Caco-2 (cell line): ENCODE results near the gene ZPLD1. TPM values are rescaled to one million over a fixed set of nuclear protein-coding genes. Genes with fewer than 3 reads are reported as not detected.

Experiments
- Bru-seq: library from RNA; stranded (reverse); fragments of 400-500 nt; gene quantifications from one replicate; lab custom pipeline; 2021; lab: Mats Ljungman, UMichigan
- BruChase-seq, 2 experiments: library from RNA; stranded (reverse); fragments of 400-500 nt; gene quantifications; one replicate each; lab custom pipeline; 2021; lab: Mats Ljungman, UMichigan
- BruUV-seq: library from RNA; stranded (reverse); fragments of 400-500 nt; replicated peaks from 2 replicates; lab custom pipeline; 2021; lab: Mats Ljungman, UMichigan
- CTCF ChIA-PET: fragments of 300-600 bp; sonication (Branson Sonifier 250); formaldehyde crosslinking; loops from one replicate; lab custom pipeline; 2022; ENCODE audit warnings: antibody characterized with exemption; lab: Charles Lee
- POLR2A ChIA-PET: fragments of 300-600 bp; sonication (Branson Sonifier 250); formaldehyde crosslinking; loops from one replicate; lab custom pipeline; 2022; ENCODE audit warnings: antibody characterized with exemption; lab: Charles Lee
- DNase-seq, 2 experiments: peaks; one replicate each; pipeline versions ENCODE4 v3.0.0 to v3.0.0-alpha.2; 2020 to 2022
- H3K27me3 ChIP-seq: replicated peaks from 2 replicates; pipeline ENCODE4 v1.6.0; 2011; ENCODE audit warnings: low read length; ENCODE audit not compliant: control insufficient read depth, insufficient read depth
- H3K36me3 ChIP-seq: 2 replicates; pipeline ENCODE4 v1.5.1; 2011; ENCODE audit warnings: low read length; ENCODE audit not compliant: control insufficient read depth, insufficient read depth
- H3K4me1 ChIP-seq: fragments of 250-450 bp; sonication (Bioruptor Pico); 2 replicates; pipeline ENCODE4 v1.5.1; 2020; ENCODE audit warnings: mild to moderate bottlenecking
- H3K4me3 ChIP-seq: 2 replicates; pipeline ENCODE4 v1.5.1; 2011; ENCODE audit warnings: low read depth, mild to moderate bottlenecking, control low read depth, low read length
- H3K9me3 ChIP-seq: fragments of 250-450 bp; sonication (Bioruptor Pico); 2 replicates; pipeline ENCODE4 v1.5.1; 2020; ENCODE audit warnings: mild to moderate bottlenecking, moderate library complexity
- H3K27ac Mint-ChIP-seq: one replicate; pipeline ENCODE4 v1.8.0; 2022; ENCODE audit warnings: mixed read lengths; ENCODE audit not compliant: unreplicated experiment
- H3K27me3 Mint-ChIP-seq: one replicate; pipeline ENCODE4 v1.8.0; 2022; ENCODE audit warnings: mixed read lengths; ENCODE audit not compliant: insufficient read depth, unreplicated experiment
- H3K36me3 Mint-ChIP-seq: one replicate; pipeline ENCODE4 v1.8.0; 2022; ENCODE audit warnings: mild to moderate bottlenecking, mixed read lengths; ENCODE audit not compliant: insufficient read depth, unreplicated experiment
- H3K4me1 Mint-ChIP-seq: one replicate; pipeline ENCODE4 v1.8.0; 2022; ENCODE audit warnings: low read depth, mixed read lengths; ENCODE audit not compliant: unreplicated experiment
- H3K4me3 Mint-ChIP-seq: one replicate; pipeline ENCODE4 v1.8.0; 2022; ENCODE audit warnings: mild to moderate bottlenecking, moderate library complexity, mixed read lengths; ENCODE audit not compliant: unreplicated experiment
- H3K9me3 Mint-ChIP-seq: one replicate; pipeline ENCODE4 v1.8.0; 2022; ENCODE audit warnings: mixed read lengths; ENCODE audit not compliant: unreplicated experiment
- intact Hi-C: fragments of 100-400 bp; cut with micrococcal nuclease; formaldehyde crosslinking; loops from one replicate; pipeline ENCODE4 v1.10.0; 2022; ENCODE audit not compliant: unreplicated experiment
- long read RNA-seq: library from polyadenylated mRNA; stranded (forward); transcript quantifications from one replicate; pipeline ENCODE4 v2.0.0, GENCODE V29; 2022
- total RNA-seq: library from RNA; stranded (reverse); gene quantifications from 2 replicates; pipeline ENCODE4 v1.2.3, GENCODE V29; 2022
- TF ChIP-seq, protein P1 (sequence below), 2 experiments: fragments of 200-600 bp in 1 of 2; IDR thresholded peaks; 1 replicate in 1 of 2; 2 replicates in 1 of 2; pipeline versions ENCODE4 v1.5.1 to v1.8.0; 2011 to 2022; ENCODE audit warnings: antibody characterized with exemption in 1 of 2, control low read depth in 1 of 2, inconsistent platforms in 1 of 2, low read depth in 1 of 2, low read length in 1 of 2, mild to moderate bottlenecking in 1 of 2, moderate library complexity in 1 of 2; ENCODE audit not compliant: insufficient read depth in 1 of 2, severe bottlenecking in 1 of 2, unreplicated experiment in 1 of 2

Gene ZPLD1
- total RNA-seq (not detected in 2 replicates), Bru-seq, nascent RNA (percentile 1 among the genes with signal in this experiment), BruChase-seq, experiment 1, labeled RNA remaining after a 2-hour chase (percentile 4 among the genes with signal in this experiment), BruChase-seq, experiment 2, labeled RNA remaining after a 6-hour chase (percentile 1 among the genes with signal in this experiment)
- long read RNA-seq = 0 reads

GRCh38 chr3:102434715-102435114 is at the start of gene ZPLD1:
Gene ZPLD1 (plus strand): TSS chr3:102435015. CDS start chr3:102438488, 3,473 bp downstream.
- no peak for DNase-seq
- Histone ChIP-seq H3K4me1 (no peaks in the 10 kb centered on the region), H3K4me3 (no peak within 1 kb of the TSS), H3K36me3 (no peaks in the 10 kb centered on the region), H3K9me3 (no peaks in the 10 kb centered on the region), H3K27me3 (no peaks in the 10 kb centered on the region)
- intact Hi-C loops = no loop called here
- ChIA-PET POLR2A (no interaction called here), CTCF (no interaction called here)
- peaks cover 5% of the 10 kb centered on the region for H3K27me3 Mint-ChIP-seq
- H3K9me3 Mint-ChIP-seq = no peaks in the 10 kb centered on the region
- BruUV-seq = no TSS peak
- H3K27ac Mint-ChIP-seq = no peak within 1 kb of the TSS
- TF ChIP-seq, protein P1, sequence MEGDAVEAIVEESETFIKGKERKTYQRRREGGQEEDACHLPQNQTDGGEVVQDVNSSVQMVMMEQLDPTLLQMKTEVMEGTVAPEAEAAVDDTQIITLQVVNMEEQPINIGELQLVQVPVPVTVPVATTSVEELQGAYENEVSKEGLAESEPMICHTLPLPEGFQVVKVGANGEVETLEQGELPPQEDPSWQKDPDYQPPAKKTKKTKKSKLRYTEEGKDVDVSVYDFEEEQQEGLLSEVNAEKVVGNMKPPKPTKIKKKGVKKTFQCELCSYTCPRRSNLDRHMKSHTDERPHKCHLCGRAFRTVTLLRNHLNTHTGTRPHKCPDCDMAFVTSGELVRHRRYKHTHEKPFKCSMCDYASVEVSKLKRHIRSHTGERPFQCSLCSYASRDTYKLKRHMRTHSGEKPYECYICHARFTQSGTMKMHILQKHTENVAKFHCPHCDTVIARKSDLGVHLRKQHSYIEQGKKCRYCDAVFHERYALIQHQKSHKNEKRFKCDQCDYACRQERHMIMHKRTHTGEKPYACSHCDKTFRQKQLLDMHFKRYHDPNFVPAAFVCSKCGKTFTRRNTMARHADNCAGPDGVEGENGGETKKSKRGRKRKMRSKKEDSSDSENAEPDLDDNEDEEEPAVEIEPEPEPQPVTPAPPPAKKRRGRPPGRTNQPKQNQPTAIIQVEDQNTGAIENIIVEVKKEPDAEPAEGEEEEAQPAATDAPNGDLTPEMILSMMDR (IDR thresholded peaks at IDR 0.05; ENCODE audit: insufficient read depth in 1 of 2, low read depth in 1 of 2, low read length in 1 of 2, severe bottlenecking in 1 of 2, unreplicated experiment in 1 of 2) = no peak
- H3K4me3 Mint-ChIP-seq = no peak within 1 kb of the TSS
- H3K4me1 Mint-ChIP-seq = no peaks in the 10 kb centered on the region
- no peaks in the 10 kb centered on the region for H3K36me3 Mint-ChIP-seq

GRCh38 chr3:102390171-102390864 is 44.5 kb upstream of the ZPLD1 start:
- Mint-ChIP-seq H3K36me3 (no peaks in the 10 kb centered on the region), H3K9me3 (no peaks in the 10 kb centered on the region), H3K4me3 (no peak overlapping the region), H3K4me1 (no peaks in the 10 kb centered on the region), H3K27ac (no peak overlapping the region), H3K27me3 (peaks cover 6% of the 10 kb centered on the region)
- ChIA-PET CTCF (no interaction called here), POLR2A (no interaction called here)
- no peak for DNase-seq
- intact Hi-C loops = no loop called here
- Histone ChIP-seq H3K4me3 (no peak overlapping the region), H3K4me1 (no peaks in the 10 kb centered on the region), H3K36me3 (no peaks in the 10 kb centered on the region), H3K9me3 (no peaks in the 10 kb centered on the region), H3K27me3 (no peaks in the 10 kb centered on the region)
- TF ChIP-seq, protein P1 (IDR thresholded peaks at IDR 0.05; ENCODE audit: insufficient read depth in 1 of 2, low read depth in 1 of 2, low read length in 1 of 2, severe bottlenecking in 1 of 2, unreplicated experiment in 1 of 2) = no peak
- no TSS peak for BruUV-seq

- no TSS peak for BruUV-seq
- no peaks in the 10 kb centered on the region for H3K36me3 Mint-ChIP-seq
- ChIA-PET CTCF (no interaction called here), POLR2A (no interaction called here)
- no peak overlapping the region for H3K4me3 ChIP-seq
- H3K36me3 ChIP-seq = no peaks in the 10 kb centered on the region
- TF ChIP-seq, protein P1 (IDR thresholded peaks at IDR 0.05; ENCODE audit: insufficient read depth in 1 of 2, low read depth in 1 of 2, low read length in 1 of 2, severe bottlenecking in 1 of 2, unreplicated experiment in 1 of 2) = no peak
- no peak overlapping the region for H3K27ac Mint-ChIP-seq
- intact Hi-C loops = no loop called here
- no peaks in the 10 kb centered on the region for H3K4me1 Mint-ChIP-seq
- H3K4me1 ChIP-seq = no peaks in the 10 kb centered on the region
- no peak overlapping the region for H3K4me3 Mint-ChIP-seq
- H3K27me3 Mint-ChIP-seq = peaks cover 4% of the 10 kb centered on the region
- H3K27me3 ChIP-seq = no peaks in the 10 kb centered on the region
- H3K9me3 ChIP-seq = no peaks in the 10 kb centered on the region
- DNase-seq = no peak
- no peaks in the 10 kb centered on the region for H3K9me3 Mint-ChIP-seq
These were observed 43.9 kb upstream of the ZPLD1 start for GRCh38 chr3:102390916-102391315.
